Measurements from ENCODE around the gene FAM124A. TPM values are rescaled to one million over a fixed set of nuclear protein-coding genes. Genes with fewer than 3 reads are reported as not detected.

FAM124A gene
- total and polyA plus RNA-seq, 10 of the 15 experiments (the other 5 are each of a cell fraction or from before 2014, with no cell fraction given) = not detected

DNA sequence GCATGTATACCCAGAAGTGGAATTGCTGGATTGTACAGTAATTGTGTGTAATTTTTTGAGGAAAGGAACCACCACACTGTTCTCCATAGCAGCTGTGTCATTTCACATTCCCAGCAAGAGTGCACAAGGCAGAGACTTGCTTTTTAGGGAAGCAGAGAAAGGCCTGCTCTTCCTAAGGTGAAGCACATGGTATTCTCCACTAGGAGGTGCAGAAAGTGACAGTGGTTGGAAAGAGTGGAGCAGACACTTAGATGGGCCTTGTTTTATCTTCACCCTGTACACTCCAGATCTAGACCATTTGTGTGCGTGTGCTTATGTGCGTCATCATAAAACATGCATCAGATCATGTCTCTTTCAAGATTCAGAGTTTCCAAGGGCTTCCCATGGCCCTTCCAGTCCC is 35.0 kb downstream of the FAM124A start (continued):
- no peak for TF ChIP-seq CUX1 (IDR thresholded peaks at IDR 0.05; ENCODE audit: insufficient replicate concordance, low read depth, low read length)
- TF ChIP-seq SKIL (IDR thresholded peaks at IDR 0.05; ENCODE audit: low read depth, poor library complexity, severe bottlenecking) = no peak
- TF ChIP-seq RFX5 (IDR thresholded peaks at IDR 0.05; ENCODE audit: low read depth, low read length) = no peak
- TF ChIP-seq YBX1 (IDR thresholded peaks at IDR 0.05) = no peak
- TF ChIP-seq RUNX3 (IDR thresholded peaks at IDR 0.05; ENCODE audit: low read length) = no peak
- no peak for TF ChIP-seq EZH2 (IDR thresholded peaks at IDR 0.05; ENCODE audit: borderline replicate concordance, control insufficient read depth, low read depth, low read length)

All from GM12878 (cell line).